Endodermal cell (in vitro differentiated cells): Measurements from ENCODE around the gene MERTK. TPM values are rescaled to one million over a fixed set of nuclear protein-coding genes. Genes with fewer than 3 reads are reported as not detected.

Source experiments
- DNase-seq: peaks from one replicate; pipeline ENCODE4 v3.0.0-alpha.2; 2017
- H3K27ac ChIP-seq: 2 replicates; pipeline ENCODE4 v1.5.1; 2013; ENCODE audit warnings: mild to moderate bottlenecking, low read depth, low read length, moderate library complexity
- H3K27me3 ChIP-seq: 2 replicates; pipeline ENCODE4 v1.6.1; 2013; ENCODE audit warnings: mild to moderate bottlenecking, low read length, moderate library complexity; ENCODE audit not compliant: insufficient read depth, control insufficient read depth, poor library complexity, severe bottlenecking
- H3K36me3 ChIP-seq: 2 replicates; pipeline ENCODE4 v1.7.0; 2013; ENCODE audit warnings: mild to moderate bottlenecking, low read length, moderate library complexity; ENCODE audit not compliant: control insufficient read depth, insufficient read depth
- H3K4me1 ChIP-seq: one replicate; pipeline ENCODE4 v1.7.0; 2013; ENCODE audit warnings: low read length; ENCODE audit not compliant: control insufficient read depth, insufficient read depth
- H3K4me3 ChIP-seq: 2 replicates; pipeline ENCODE4 v1.5.1; 2013; ENCODE audit warnings: mild to moderate bottlenecking, low read length, moderate library complexity
- H3K9ac ChIP-seq: 2 replicates; pipeline ENCODE4 v1.6.1; 2013; ENCODE audit warnings: mild to moderate bottlenecking, low read length, moderate library complexity; ENCODE audit not compliant: poor library complexity, severe bottlenecking; ENCODE audit errors: extremely low read depth
- H3K9me3 ChIP-seq: 2 replicates; pipeline ENCODE4 v1.6.1; 2013; ENCODE audit warnings: mild to moderate bottlenecking, low read length, moderate library complexity; ENCODE audit not compliant: control insufficient read depth
- H3K27ac Mint-ChIP-seq: 2 replicates; pipeline ENCODE4 v1.8.0; 2020; ENCODE audit warnings: mixed read lengths
- H3K27me3 Mint-ChIP-seq: 2 replicates; pipeline ENCODE4 v1.8.0; 2021; ENCODE audit warnings: mild to moderate bottlenecking, mixed read lengths; ENCODE audit not compliant: insufficient read depth
- H3K36me3 Mint-ChIP-seq: 2 replicates; pipeline ENCODE4 v1.8.0; 2020; ENCODE audit warnings: low read depth, mixed read lengths
- H3K4me1 Mint-ChIP-seq: 2 replicates; pipeline ENCODE4 v1.8.0; 2020; ENCODE audit warnings: mixed read lengths
- H3K4me3 Mint-ChIP-seq: 2 replicates; pipeline ENCODE4 v1.8.0; 2020; ENCODE audit warnings: mild to moderate bottlenecking, moderate library complexity, mixed read lengths
- H3K9me3 Mint-ChIP-seq: 2 replicates; pipeline ENCODE4 v1.8.0; 2020; ENCODE audit warnings: mild to moderate bottlenecking, mixed read lengths
- WGBS, 2 experiments: methylation state at CpG; one replicate each; pipeline versions ENCODE4 v1.1.5 to v1.1.7; 2013; ENCODE audit warnings: missing lambda C conversion rate in 2 of 2, mixed read lengths in 1 of 2; ENCODE audit not compliant: insufficient coverage in 1 of 2, insufficient read length in 1 of 2; 5-methylcytosine and 5-hydroxymethylcytosine counted together
- total RNA-seq, 2 donors: library from RNA; stranded (reverse); fragmentation: NEBNext Ultra II Directional in 1 of 2; extraction: Animal tissue kit (Norgen Biotek cat#: 25700) in 1 of 2; gene quantifications; 2 replicates in 1 of 2; 3 replicates in 1 of 2; pipeline ENCODE4 v1.2.1, GENCODE V29; 2021
- TF ChIP-seq, protein P1 (sequence below): fragments of 200-600 bp; sonication (generic); conservative IDR thresholded peaks from 2 replicates; pipeline ENCODE4 v1.5.0; 2021; ENCODE audit warnings: antibody characterized with exemption, mild to moderate bottlenecking

The MERTK gene
- total RNA-seq, 2 donors from 2014 or later = 22.3 to 36.6 TPM

DNA sequence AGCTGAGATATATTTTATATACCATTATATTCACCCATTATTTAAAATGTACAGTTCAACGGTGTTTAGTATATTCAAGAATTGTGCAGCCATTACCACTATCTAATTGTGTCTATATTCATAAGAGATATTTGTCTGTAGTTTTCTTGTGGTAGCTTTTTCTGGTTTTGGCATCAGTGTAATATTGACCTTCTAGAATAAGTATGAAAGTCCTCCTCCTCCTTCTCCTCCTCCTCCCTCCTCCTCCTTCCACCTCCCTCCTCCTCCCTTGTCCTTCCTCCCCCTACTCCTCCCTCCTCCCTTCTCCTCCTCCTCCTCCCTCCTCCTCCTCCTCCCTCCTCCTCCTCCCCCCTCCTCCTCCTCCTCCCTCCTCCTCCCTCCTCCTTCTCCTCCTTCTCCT, 72.0 kb downstream of the MERTK start:
- TF ChIP-seq, protein P1, sequence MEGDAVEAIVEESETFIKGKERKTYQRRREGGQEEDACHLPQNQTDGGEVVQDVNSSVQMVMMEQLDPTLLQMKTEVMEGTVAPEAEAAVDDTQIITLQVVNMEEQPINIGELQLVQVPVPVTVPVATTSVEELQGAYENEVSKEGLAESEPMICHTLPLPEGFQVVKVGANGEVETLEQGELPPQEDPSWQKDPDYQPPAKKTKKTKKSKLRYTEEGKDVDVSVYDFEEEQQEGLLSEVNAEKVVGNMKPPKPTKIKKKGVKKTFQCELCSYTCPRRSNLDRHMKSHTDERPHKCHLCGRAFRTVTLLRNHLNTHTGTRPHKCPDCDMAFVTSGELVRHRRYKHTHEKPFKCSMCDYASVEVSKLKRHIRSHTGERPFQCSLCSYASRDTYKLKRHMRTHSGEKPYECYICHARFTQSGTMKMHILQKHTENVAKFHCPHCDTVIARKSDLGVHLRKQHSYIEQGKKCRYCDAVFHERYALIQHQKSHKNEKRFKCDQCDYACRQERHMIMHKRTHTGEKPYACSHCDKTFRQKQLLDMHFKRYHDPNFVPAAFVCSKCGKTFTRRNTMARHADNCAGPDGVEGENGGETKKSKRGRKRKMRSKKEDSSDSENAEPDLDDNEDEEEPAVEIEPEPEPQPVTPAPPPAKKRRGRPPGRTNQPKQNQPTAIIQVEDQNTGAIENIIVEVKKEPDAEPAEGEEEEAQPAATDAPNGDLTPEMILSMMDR = no peak
- Histone ChIP-seq H3K9me3 (peaks cover 3% of the 10 kb centered on the region), H3K4me3 (no peak overlapping the region), H3K27me3 (no peaks in the 10 kb centered on the region), H3K4me1 (peaks cover 4% of the 10 kb centered on the region), H3K36me3 (peaks cover 84% of the 10 kb centered on the region), H3K27ac (no peak overlapping the region), H3K9ac (no peak overlapping the region)
- no CpG with 5 or more reads among the region's 1 CpG for WGBS, 2 experiments
- no peaks in the 10 kb centered on the region for H3K9me3 Mint-ChIP-seq
- H3K4me3 Mint-ChIP-seq = no peak overlapping the region
- no peak for DNase-seq
- peaks cover 71% of the 10 kb centered on the region for H3K36me3 Mint-ChIP-seq
- no peaks in the 10 kb centered on the region for H3K27me3 Mint-ChIP-seq
- H3K4me1 Mint-ChIP-seq = peaks cover 11% of the 10 kb centered on the region
- no peak overlapping the region for H3K27ac Mint-ChIP-seq

- Histone ChIP-seq H3K27ac (no peak overlapping the region), H3K9me3 (peaks cover 27% of the 10 kb centered on the region), H3K4me1 (no peaks in the 10 kb centered on the region), H3K9ac (no peak overlapping the region), H3K4me3 (no peak overlapping the region), H3K36me3 (peaks cover 83% of the 10 kb centered on the region), H3K27me3 (no peaks in the 10 kb centered on the region)
- DNase-seq = no peak
- Mint-ChIP-seq H3K27ac (no peak overlapping the region), H3K4me3 (no peak overlapping the region), H3K36me3 (peaks cover 73% of the 10 kb centered on the region), H3K9me3 (peaks cover 13% of the 10 kb centered on the region), H3K4me1 (peaks cover 2% of the 10 kb centered on the region), H3K27me3 (no peaks in the 10 kb centered on the region)
- TF ChIP-seq, protein P1 = no peak
- 94% methylated on average over 8 of the region's 8 CpGs for WGBS, 2 experiments
These were observed 74.7 kb downstream of the MERTK start for GRCh38 chr2:111972955-111973565.

DNA sequence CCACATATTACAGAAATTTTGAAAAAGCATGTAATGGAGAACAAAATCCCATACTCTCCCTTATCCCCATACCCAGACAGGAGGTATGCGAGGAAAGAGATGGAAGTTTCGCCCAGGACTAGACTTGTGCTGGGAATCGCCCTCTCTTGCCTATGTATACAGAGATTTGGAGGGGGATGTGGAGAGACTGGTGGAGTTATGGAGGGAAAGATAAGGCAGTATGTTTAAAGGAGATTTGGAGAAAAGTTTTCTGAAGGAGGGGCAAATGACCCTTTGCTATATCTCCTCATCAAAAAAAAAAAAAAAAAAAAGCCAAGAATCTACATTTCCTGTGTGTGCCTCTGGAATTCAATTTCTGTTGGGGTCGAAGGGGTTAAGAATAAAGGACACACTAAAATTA, 75.3 kb downstream of the MERTK start:
- no peak overlapping the region for H3K27ac ChIP-seq
- peaks cover 27% of the 10 kb centered on the region for H3K9me3 ChIP-seq
- Mint-ChIP-seq H3K27ac (peak overlapping the region; percentile 79), H3K4me1 (peaks cover 6% of the 10 kb centered on the region), H3K36me3 (peaks cover 74% of the 10 kb centered on the region), H3K9me3 (peaks cover 13% of the 10 kb centered on the region), H3K27me3 (no peaks in the 10 kb centered on the region), H3K4me3 (no peak overlapping the region)
- no peak overlapping the region for H3K9ac ChIP-seq
- H3K4me1 ChIP-seq = no peaks in the 10 kb centered on the region
- 90 to 97% methylated on average over 2 to 4 of the region's 4 CpGs for WGBS, 2 experiments
- H3K36me3 ChIP-seq = peaks cover 79% of the 10 kb centered on the region
- no peak for DNase-seq
- no peaks in the 10 kb centered on the region for H3K27me3 ChIP-seq
- no peak overlapping the region for H3K4me3 ChIP-seq
- TF ChIP-seq, protein P1 = no peak
